Loucy (cell line): ENCODE results near the gene KRTDAP.

Source experiments
- H2AFZ ChIP-seq: fragments of 200-600 bp; sonication (generic); 2 replicates; pipeline ENCODE4 v1.6.0; 2016; ENCODE audit warnings: antibody characterized with exemption, mild to moderate bottlenecking, low read length, moderate library complexity
- H3F3A ChIP-seq: fragments of 200-600 bp; 2 replicates; pipeline ENCODE4 v1.6.0; 2016; ENCODE audit warnings: antibody characterized with exemption, low read depth, mild to moderate bottlenecking
- H3K27me3 ChIP-seq: fragments of 200-600 bp; sonication (generic); 2 replicates; pipeline ENCODE4 v1.6.1; 2014; ENCODE audit warnings: low read length, mild to moderate bottlenecking; ENCODE audit not compliant: insufficient read depth, poor library complexity, severe bottlenecking
- H3K36me3 ChIP-seq: fragments of 200-600 bp; sonication (generic); 2 replicates; pipeline ENCODE4 v1.6.1; 2016; ENCODE audit warnings: low read length; ENCODE audit not compliant: insufficient read depth
- H3K4me1 ChIP-seq: fragments of 200-600 bp; sonication (generic); 2 replicates; pipeline ENCODE4 v1.5.1; 2014; ENCODE audit warnings: low read length, mild to moderate bottlenecking; ENCODE audit not compliant: insufficient read depth, poor library complexity, severe bottlenecking
- H3K4me2 ChIP-seq: fragments of 200-600 bp; sonication (generic); 2 replicates; pipeline ENCODE4 v1.6.0; 2014; ENCODE audit warnings: antibody characterized with exemption, low read length, low read depth, mild to moderate bottlenecking; ENCODE audit not compliant: poor library complexity, severe bottlenecking
- H3K4me3 ChIP-seq: fragments of 200-600 bp; sonication (generic); 2 replicates; pipeline ENCODE4 v1.5.1; 2014; ENCODE audit warnings: low read length, mild to moderate bottlenecking, mixed read lengths; ENCODE audit not compliant: poor library complexity, severe bottlenecking
- H3K79me2 ChIP-seq: fragments of 200-600 bp; sonication (generic); 2 replicates; pipeline ENCODE4 v1.6.1; 2014; ENCODE audit warnings: low read length; ENCODE audit not compliant: insufficient read depth
- H3K9ac ChIP-seq: fragments of 200-600 bp; sonication (generic); 2 replicates; pipeline ENCODE4 v1.6.0; 2014; ENCODE audit warnings: mild to moderate bottlenecking, low read depth, low read length, moderate library complexity; ENCODE audit not compliant: poor library complexity, severe bottlenecking
- H3K9me2 ChIP-seq: fragments of 200-600 bp; sonication (generic); replicated peaks from 2 replicates; pipeline ENCODE4 v1.6.1; 2016; ENCODE audit warnings: low read depth, low read length, mixed read lengths
- H3K9me3 ChIP-seq: fragments of 200-600 bp; sonication (generic); 2 replicates; pipeline ENCODE4 v1.6.1; 2014; ENCODE audit warnings: mild to moderate bottlenecking, antibody characterized with exemption, low read length, low read depth; ENCODE audit not compliant: insufficient read depth
- H4K20me1 ChIP-seq: fragments of 200-600 bp; sonication (generic); 2 replicates; pipeline ENCODE4 v1.6.0; 2014; ENCODE audit warnings: antibody characterized with exemption, low read length, mild to moderate bottlenecking; ENCODE audit not compliant: insufficient read depth, poor library complexity, severe bottlenecking
- CTCF ChIP-seq: fragments of 200-600 bp; sonication (generic); conservative IDR thresholded peaks from 2 replicates; pipeline ENCODE4 v1.5.1; 2014; ENCODE audit warnings: mild to moderate bottlenecking, antibody characterized with exemption, low read length
- EZH2phosphoT487 ChIP-seq: fragments of 200-600 bp; IDR thresholded peaks from 2 replicates; pipeline ENCODE4 v1.6.1; 2018; ENCODE audit warnings: antibody characterized with exemption, mild to moderate bottlenecking, moderate library complexity, borderline replicate concordance

The KRTDAP gene

GRCh38 chr19:35510626-35510964, 20.3 kb upstream of the KRTDAP start:
- no peaks in the 10 kb centered on the region for H3K79me2 ChIP-seq
- peak overlapping the region; percentile 75 for H3K4me2 ChIP-seq
- H3K9me3 ChIP-seq: no peaks in the 10 kb centered on the region
- H3K4me3 ChIP-seq: peak overlapping the region; percentile 72
- no peaks in the 10 kb centered on the region for H3K36me3 ChIP-seq
- no peak overlapping the region for H3K9ac ChIP-seq
- no peaks in the 10 kb centered on the region for H4K20me1 ChIP-seq
- no peak overlapping the region for H2AFZ ChIP-seq
- H3K9me2 ChIP-seq: no peaks in the 10 kb centered on the region
- no peaks in the 10 kb centered on the region for H3K27me3 ChIP-seq
- no peak for TF ChIP-seq EZH2phosphoT487
- no peak for TF ChIP-seq CTCF
- no peaks in the 10 kb centered on the region for H3F3A ChIP-seq
- peaks cover 13% of the 10 kb centered on the region for H3K4me1 ChIP-seq

GRCh38 chr19:35509861-35510625, 19.8 kb upstream of the KRTDAP start:
- H3K9me2 ChIP-seq: no peaks in the 10 kb centered on the region
- H3K79me2 ChIP-seq: no peaks in the 10 kb centered on the region
- H2AFZ ChIP-seq: peak overlapping the region; percentile 87
- peaks cover 13% of the 10 kb centered on the region for H3K4me1 ChIP-seq
- H3K36me3 ChIP-seq: no peaks in the 10 kb centered on the region
- no peaks in the 10 kb centered on the region for H3K27me3 ChIP-seq
- H3K4me2 ChIP-seq: peak overlapping the region; percentile 75
- peak overlapping the region; percentile 72 for H3K4me3 ChIP-seq
- TF ChIP-seq CTCF (peak; percentile 88), EZH2phosphoT487 (no peak)
- no peaks in the 10 kb centered on the region for H3K9me3 ChIP-seq
- peak overlapping the region; percentile 58 for H3K9ac ChIP-seq
- no peaks in the 10 kb centered on the region for H3F3A ChIP-seq
- H4K20me1 ChIP-seq: no peaks in the 10 kb centered on the region

- TF ChIP-seq CTCF (no peak), EZH2phosphoT487 (no peak)
- H3K4me1 ChIP-seq: peaks cover 13% of the 10 kb centered on the region
- H3K9ac ChIP-seq: peak overlapping the region; percentile 58
- H3K36me3 ChIP-seq: no peaks in the 10 kb centered on the region
- H4K20me1 ChIP-seq: no peaks in the 10 kb centered on the region
- H3F3A ChIP-seq: no peaks in the 10 kb centered on the region
- peak overlapping the region; percentile 72 for H3K4me3 ChIP-seq
- peak overlapping the region; percentile 75 for H3K4me2 ChIP-seq
- H3K79me2 ChIP-seq: no peaks in the 10 kb centered on the region
- H3K9me3 ChIP-seq: no peaks in the 10 kb centered on the region
- no peaks in the 10 kb centered on the region for H3K9me2 ChIP-seq
- peak overlapping the region; percentile 87 for H2AFZ ChIP-seq
- H3K27me3 ChIP-seq: no peaks in the 10 kb centered on the region
Observed at GRCh38 chr19:35509018-35509652, 18.9 kb upstream of the KRTDAP start.
